HUES64 (cell line): Measurements from ENCODE around the gene TBXAS1.

Source experiments
- H3K27ac ChIP-seq: 2 replicates; pipeline ENCODE4 v1.7.0; 2013; ENCODE audit warnings: low read depth, low read length, inconsistent platforms
- H3K27me3 ChIP-seq: 2 replicates; pipeline ENCODE4 v1.6.1; 2013; ENCODE audit warnings: mild to moderate bottlenecking, low read length; ENCODE audit not compliant: insufficient read depth
- H3K36me3 ChIP-seq: 2 replicates; pipeline ENCODE4 v1.6.1; 2013; ENCODE audit warnings: mild to moderate bottlenecking, low read length; ENCODE audit not compliant: insufficient read depth
- H3K4me1 ChIP-seq: 2 replicates; pipeline ENCODE4 v1.6.1; 2013; ENCODE audit warnings: mild to moderate bottlenecking, low read length, moderate library complexity; ENCODE audit not compliant: insufficient read depth
- H3K4me3 ChIP-seq: 2 replicates; pipeline ENCODE4 v1.5.1; 2013; ENCODE audit warnings: mild to moderate bottlenecking, low read length, moderate library complexity
- H3K9ac ChIP-seq: 2 replicates; pipeline ENCODE4 v1.6.1; 2013; ENCODE audit warnings: mild to moderate bottlenecking, low read depth, low read length
- H3K9me3 ChIP-seq: 2 replicates; pipeline ENCODE4 v1.6.1; 2013; ENCODE audit warnings: low read depth, low read length; ENCODE audit not compliant: insufficient read depth
- WGBS: fragments of 150-250, 120-280 bp; methylation state at CpG from one replicate; pipeline ENCODE4 v1.1.7; 2013; ENCODE audit warnings: missing lambda C conversion rate; 5-methylcytosine and 5-hydroxymethylcytosine counted together

Gene TBXAS1

GRCh38 chr7:140019606-140020005, 190.5 kb downstream of the TBXAS1 start:
- Histone ChIP-seq H3K4me3 (no peak overlapping the region), H3K9ac (no peak overlapping the region), H3K27ac (no peak overlapping the region), H3K9me3 (no peaks in the 10 kb centered on the region), H3K27me3 (no peaks in the 10 kb centered on the region), H3K36me3 (no peaks in the 10 kb centered on the region), H3K4me1 (no peaks in the 10 kb centered on the region)
- 88% methylated on average over 3 of the region's 3 CpGs for WGBS

- Histone ChIP-seq H3K36me3 (no peaks in the 10 kb centered on the region), H3K9ac (no peak overlapping the region), H3K4me1 (no peaks in the 10 kb centered on the region), H3K4me3 (no peak overlapping the region), H3K27me3 (no peaks in the 10 kb centered on the region), H3K27ac (no peak overlapping the region), H3K9me3 (no peaks in the 10 kb centered on the region)
- WGBS, result 94% methylated on average over 8 of the region's 8 CpGs
These were observed 192.5 kb downstream of the TBXAS1 start for GRCh38 chr7:140021603-140022002.

GRCh38 chr7:140022582-140023211, 193.6 kb downstream of the TBXAS1 start:
- 91% methylated on average over 7 of the region's 7 CpGs for WGBS
- Histone ChIP-seq H3K27ac (no peak overlapping the region), H3K9me3 (no peaks in the 10 kb centered on the region)

GRCh38 chr7:140023728-140024127, 194.7 kb downstream of the TBXAS1 start:
- Histone ChIP-seq H3K9ac (no peak overlapping the region), H3K27ac (no peak overlapping the region), H3K9me3 (no peaks in the 10 kb centered on the region), H3K36me3 (no peaks in the 10 kb centered on the region), H3K27me3 (no peaks in the 10 kb centered on the region), H3K4me3 (no peak overlapping the region), H3K4me1 (no peaks in the 10 kb centered on the region)
- 95% methylated on average over 6 of the region's 6 CpGs for WGBS

More at GRCh38 chr7:140022582-140023211, 193.6 kb downstream of the TBXAS1 start:
- no peaks in the 10 kb centered on the region for H3K4me1 ChIP-seq
- no peaks in the 10 kb centered on the region for H3K27me3 ChIP-seq
- H3K4me3 ChIP-seq, result no peak overlapping the region
- no peak overlapping the region for H3K9ac ChIP-seq
- no peaks in the 10 kb centered on the region for H3K36me3 ChIP-seq

GRCh38 chr7:140024585-140024984, 195.5 kb downstream of the TBXAS1 start:
- WGBS, result 96% methylated on average over 18 of the region's 18 CpGs

GRCh38 chr7:140025241-140025640, 196.2 kb downstream of the TBXAS1 start:
- Histone ChIP-seq H3K4me1 (no peaks in the 10 kb centered on the region), H3K9ac (no peak overlapping the region), H3K36me3 (no peaks in the 10 kb centered on the region), H3K9me3 (no peaks in the 10 kb centered on the region), H3K27ac (no peak overlapping the region), H3K4me3 (no peak overlapping the region), H3K27me3 (no peaks in the 10 kb centered on the region)
- WGBS, result 95% methylated on average over 4 of the region's 4 CpGs

More at GRCh38 chr7:140024585-140024984, 195.5 kb downstream of the TBXAS1 start:
- no peaks in the 10 kb centered on the region for H3K9me3 ChIP-seq
- no peaks in the 10 kb centered on the region for H3K4me1 ChIP-seq
- H3K27ac ChIP-seq, result no peak overlapping the region
- H3K4me3 ChIP-seq, result no peak overlapping the region
- no peaks in the 10 kb centered on the region for H3K36me3 ChIP-seq
- H3K27me3 ChIP-seq, result no peaks in the 10 kb centered on the region
- H3K9ac ChIP-seq, result no peak overlapping the region

GRCh38 chr7:140025814-140026433, 196.9 kb downstream of the TBXAS1 start:
- no peaks in the 10 kb centered on the region for H3K9me3 ChIP-seq
- no peak overlapping the region for H3K4me3 ChIP-seq
- no peak overlapping the region for H3K27ac ChIP-seq
- H3K27me3 ChIP-seq, result no peaks in the 10 kb centered on the region
- no peak overlapping the region for H3K9ac ChIP-seq
- no peaks in the 10 kb centered on the region for H3K36me3 ChIP-seq
- WGBS, result 95% methylated on average over 12 of the region's 12 CpGs
- H3K4me1 ChIP-seq, result no peaks in the 10 kb centered on the region

GRCh38 chr7:140026935-140027334, 197.9 kb downstream of the TBXAS1 start:
- no peak overlapping the region for H3K4me3 ChIP-seq
- no peak overlapping the region for H3K9ac ChIP-seq
- H3K27me3 ChIP-seq, result no peaks in the 10 kb centered on the region
- 95% methylated on average over 9 of the region's 9 CpGs for WGBS
- no peak overlapping the region for H3K27ac ChIP-seq
- no peaks in the 10 kb centered on the region for H3K4me1 ChIP-seq
- no peaks in the 10 kb centered on the region for H3K9me3 ChIP-seq
- no peaks in the 10 kb centered on the region for H3K36me3 ChIP-seq

- Histone ChIP-seq H3K27ac (no peak overlapping the region), H3K36me3 (no peaks in the 10 kb centered on the region), H3K4me1 (no peaks in the 10 kb centered on the region), H3K9me3 (no peaks in the 10 kb centered on the region), H3K4me3 (no peak overlapping the region), H3K27me3 (no peaks in the 10 kb centered on the region), H3K9ac (no peak overlapping the region)
- 92% methylated on average over 9 of the region's 9 CpGs for WGBS
These were observed 198.8 kb downstream of the TBXAS1 start for GRCh38 chr7:140027858-140028257.

GRCh38 chr7:140028311-140028710, 199.2 kb downstream of the TBXAS1 start:
- Histone ChIP-seq H3K9ac (no peak overlapping the region), H3K27me3 (no peaks in the 10 kb centered on the region), H3K27ac (no peak overlapping the region), H3K36me3 (no peaks in the 10 kb centered on the region), H3K4me3 (no peak overlapping the region), H3K4me1 (no peaks in the 10 kb centered on the region), H3K9me3 (no peaks in the 10 kb centered on the region)
- WGBS, result 95% methylated on average over 4 of the region's 4 CpGs

GRCh38 chr7:140029072-140029471, 200.0 kb downstream of the TBXAS1 start:
- no peak overlapping the region for H3K9ac ChIP-seq
- H3K4me1 ChIP-seq, result no peaks in the 10 kb centered on the region
- H3K27ac ChIP-seq, result no peak overlapping the region
- WGBS, result 80% methylated on average over 1 of the region's 1 CpG
- H3K4me3 ChIP-seq, result no peak overlapping the region
- no peaks in the 10 kb centered on the region for H3K36me3 ChIP-seq
- H3K27me3 ChIP-seq, result no peaks in the 10 kb centered on the region
- H3K9me3 ChIP-seq, result no peaks in the 10 kb centered on the region
